Activated T-helper 1 cell treated with anti-CD3 and anti-CD28 coated beads, Interleukin-12 subunit alpha, Interleukin-12 subunit beta, Interleukin-2, Interleukin-4 antibody, amounts not matched to agents 30 ng/mL and 10 ng/mL and 1 ng/mL, durations not matched to agents 14 hours and 24 hours and 36 hours (primary cell): ENCODE data around the gene CFAP74. TPM values are rescaled to one million over a fixed set of nuclear protein-coding genes. Genes with fewer than 3 reads are reported as not detected.

Source experiments
- DNase-seq: peaks from one replicate; pipeline ENCODE4 v3.0.0; 2021; ENCODE audit warnings: low spot score
- H3K27ac Mint-ChIP-seq: one replicate; pipeline ENCODE4 v1.8.0; 2021; ENCODE audit warnings: mild to moderate bottlenecking, mixed read lengths
- H3K27me3 Mint-ChIP-seq: one replicate; pipeline ENCODE4 v1.8.0; 2022; ENCODE audit warnings: mild to moderate bottlenecking, moderate library complexity, mixed read lengths; ENCODE audit not compliant: insufficient read depth
- H3K36me3 Mint-ChIP-seq: one replicate; pipeline ENCODE4 v1.8.0; 2021; ENCODE audit warnings: low read depth, mixed read lengths
- H3K4me1 Mint-ChIP-seq: one replicate; pipeline ENCODE4 v1.8.0; 2021; ENCODE audit warnings: low read depth, mixed read lengths
- H3K4me3 Mint-ChIP-seq: one replicate; pipeline ENCODE4 v1.8.0; 2021; ENCODE audit warnings: mild to moderate bottlenecking, moderate library complexity, mixed read lengths
- H3K9me3 Mint-ChIP-seq: one replicate; pipeline ENCODE4 v1.8.0; 2021; ENCODE audit warnings: mixed read lengths
- intact Hi-C: fragments of 100-400 bp; cut with micrococcal nuclease; formaldehyde crosslinking; loops from one replicate; pipeline ENCODE4 v1.15.1; 2024
- total RNA-seq: library from RNA; stranded (reverse); gene quantifications from 2 replicates; pipeline ENCODE4 v1.2.3, GENCODE V29; 2022

Gene CFAP74
- total RNA-seq, 1 donor from 2014 or later = not detected

DNA sequence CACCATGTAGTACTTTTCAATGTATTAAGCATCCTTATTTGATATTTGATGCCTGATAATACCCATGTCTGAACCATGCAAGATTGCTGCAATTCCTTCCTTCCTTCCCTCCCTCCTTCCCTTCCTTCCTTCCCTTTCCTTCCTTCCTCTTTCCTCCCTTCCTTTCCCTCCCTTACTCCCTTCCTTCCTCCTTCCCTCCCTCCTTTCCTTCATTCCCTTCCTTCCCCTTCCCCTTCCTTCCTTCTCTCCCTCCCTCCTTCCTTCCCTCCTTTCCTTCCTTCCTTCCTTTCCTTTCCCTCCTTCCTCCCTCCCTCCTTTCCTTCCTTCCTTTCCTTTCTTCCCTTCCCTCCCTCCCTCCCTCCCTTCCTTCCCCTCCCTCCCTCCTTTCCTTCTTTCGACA lies 54.8 kb downstream of the CFAP74 start:
- intact Hi-C loops = no loop called here
- peaks cover 13% of the 10 kb centered on the region for H3K9me3 Mint-ChIP-seq

DNA sequence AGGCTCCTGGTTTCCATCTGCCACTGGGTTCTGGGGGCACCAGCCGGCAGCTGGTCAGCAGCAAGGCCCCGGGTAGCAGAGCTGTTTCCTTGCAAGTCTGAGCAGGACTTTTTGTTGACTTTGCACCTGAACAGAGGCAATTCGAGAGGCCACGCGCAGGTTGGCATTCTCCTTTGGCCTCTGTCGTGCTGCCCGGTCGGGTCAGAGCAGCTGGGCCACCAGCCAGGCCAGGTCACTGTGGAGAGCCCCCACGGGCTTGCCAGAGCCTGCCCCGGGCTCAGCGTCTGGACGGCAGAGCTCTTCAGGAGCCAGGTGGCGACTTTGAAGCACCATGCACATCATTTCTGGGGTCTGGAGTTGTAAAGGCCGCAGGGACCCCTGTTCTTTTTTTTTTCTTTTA lies 56.1 kb downstream of the CFAP74 start:
- peaks cover 13% of the 10 kb centered on the region for H3K9me3 Mint-ChIP-seq
- DNase-seq = no peak
- no peak overlapping the region for H3K27ac Mint-ChIP-seq
- intact Hi-C loops = no loop called here
- H3K4me1 Mint-ChIP-seq = no peaks in the 10 kb centered on the region
- peaks cover 2% of the 10 kb centered on the region for H3K27me3 Mint-ChIP-seq
- H3K36me3 Mint-ChIP-seq = no peaks in the 10 kb centered on the region
- H3K4me3 Mint-ChIP-seq = no peak overlapping the region

More for the DNA sequence above, 54.8 kb downstream of the CFAP74 start:
- no peaks in the 10 kb centered on the region for H3K36me3 Mint-ChIP-seq
- H3K4me3 Mint-ChIP-seq = no peak overlapping the region
- no peak for DNase-seq
- H3K27me3 Mint-ChIP-seq = peaks cover 2% of the 10 kb centered on the region
- H3K4me1 Mint-ChIP-seq = no peaks in the 10 kb centered on the region
- H3K27ac Mint-ChIP-seq = no peak overlapping the region

DNA sequence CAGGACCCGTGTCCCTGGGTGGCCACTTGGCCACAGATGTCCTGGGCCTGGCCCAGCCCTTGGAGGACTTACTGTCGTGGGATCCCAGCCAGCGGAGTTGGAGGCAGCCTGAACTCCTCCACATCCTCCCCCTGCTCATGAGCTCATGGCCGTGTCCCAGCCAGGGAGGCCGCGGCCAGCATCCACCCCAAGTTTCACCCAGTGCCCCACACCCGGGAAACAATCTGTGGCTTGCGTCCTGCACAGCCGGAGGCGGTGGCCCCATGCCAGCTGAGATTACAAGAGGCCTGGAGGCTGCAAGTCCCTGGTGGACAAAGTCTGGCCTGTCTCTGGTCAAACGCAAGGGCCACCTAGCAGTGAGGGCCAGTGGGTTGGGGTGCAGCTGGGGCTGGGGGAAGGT lies 57.0 kb downstream of the CFAP74 start:
- Mint-ChIP-seq H3K4me3 (no peak overlapping the region), H3K27ac (no peak overlapping the region), H3K36me3 (no peaks in the 10 kb centered on the region), H3K4me1 (no peaks in the 10 kb centered on the region), H3K9me3 (peaks cover 10% of the 10 kb centered on the region), H3K27me3 (no peaks in the 10 kb centered on the region)
- no peak for DNase-seq
- intact Hi-C loops = no loop called here

DNA sequence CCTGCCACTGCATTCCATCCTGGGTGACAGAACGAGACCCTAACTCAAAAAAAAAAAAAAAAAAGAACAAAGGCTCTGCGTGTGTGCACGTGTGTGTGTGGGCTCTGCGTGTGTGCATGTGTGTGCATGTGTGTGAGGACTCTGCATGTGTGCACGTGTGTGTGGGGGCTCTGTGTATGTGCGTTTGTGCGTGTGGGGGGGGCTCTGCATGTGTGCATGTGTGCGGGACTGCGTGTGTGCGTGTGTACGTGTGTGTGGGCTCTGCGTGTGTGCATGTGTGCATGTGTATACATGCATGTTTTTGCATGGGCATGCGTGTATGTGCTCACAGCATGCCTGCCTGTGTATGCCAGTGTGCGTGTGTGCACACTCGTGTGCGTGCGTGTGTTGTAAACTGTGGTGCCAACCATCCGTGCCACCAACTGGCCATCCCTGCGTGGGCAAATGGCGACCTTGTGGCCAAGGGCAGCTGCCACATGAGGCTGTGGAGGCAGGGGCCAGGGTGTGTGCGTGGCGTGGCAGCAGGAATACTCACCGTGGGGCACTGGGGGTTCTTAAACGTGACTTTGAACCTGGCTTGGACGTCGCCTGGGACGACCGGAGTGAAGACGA lies 57.7 kb downstream of the CFAP74 start:
- Mint-ChIP-seq H3K27me3 (no peaks in the 10 kb centered on the region), H3K9me3 (peaks cover 4% of the 10 kb centered on the region), H3K4me3 (no peak overlapping the region), H3K27ac (no peak overlapping the region), H3K4me1 (no peaks in the 10 kb centered on the region), H3K36me3 (no peaks in the 10 kb centered on the region)
- intact Hi-C loops = no loop called here
- no peak for DNase-seq

DNA sequence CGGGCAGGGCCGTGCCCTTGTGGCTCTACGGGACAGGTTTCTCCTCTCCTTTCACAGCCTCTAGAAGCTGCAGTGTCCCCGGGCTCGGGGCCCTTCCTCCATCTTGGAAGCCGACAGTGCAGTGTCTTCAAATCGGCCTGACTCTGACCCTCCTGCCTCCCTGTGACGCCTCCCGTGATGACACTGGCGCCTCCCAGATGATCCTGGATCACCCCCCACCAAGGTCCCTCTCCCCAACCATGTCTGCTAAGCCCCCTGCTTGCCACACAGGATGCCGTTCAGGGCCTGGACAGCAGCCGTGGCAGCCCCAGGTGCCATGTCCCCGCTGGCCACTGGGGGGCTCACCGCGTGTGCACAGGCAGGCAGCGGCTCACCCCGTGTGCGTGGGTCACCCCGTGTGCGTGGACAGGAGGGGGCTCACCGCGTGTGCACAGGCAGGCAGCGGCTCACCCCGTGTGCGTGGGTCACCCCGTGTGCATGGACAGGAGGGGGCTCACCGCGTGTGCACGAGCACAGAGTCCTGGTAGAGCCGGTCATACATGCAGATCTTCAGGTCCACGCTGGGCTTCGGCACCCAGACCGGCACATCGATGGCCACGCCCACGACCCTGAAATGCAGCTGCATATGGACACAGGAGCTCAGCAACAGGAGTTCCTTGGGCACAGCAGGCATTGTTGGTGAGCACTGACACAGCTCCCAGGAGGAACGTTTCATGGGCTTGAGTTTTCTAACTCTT lies 59.6 kb downstream of the CFAP74 start:
- H3K9me3 Mint-ChIP-seq = no peaks in the 10 kb centered on the region
- H3K4me3 Mint-ChIP-seq = no peak overlapping the region
- H3K27me3 Mint-ChIP-seq = no peaks in the 10 kb centered on the region
- no peaks in the 10 kb centered on the region for H3K4me1 Mint-ChIP-seq
- no peaks in the 10 kb centered on the region for H3K36me3 Mint-ChIP-seq
- DNase-seq = peak; percentile 24
- H3K27ac Mint-ChIP-seq = no peak overlapping the region
- intact Hi-C loops = loop anchor here (5.0 kb wide), 1 partner anchor 103 kb away; no protein-coding TSS in a partner anchor

DNA sequence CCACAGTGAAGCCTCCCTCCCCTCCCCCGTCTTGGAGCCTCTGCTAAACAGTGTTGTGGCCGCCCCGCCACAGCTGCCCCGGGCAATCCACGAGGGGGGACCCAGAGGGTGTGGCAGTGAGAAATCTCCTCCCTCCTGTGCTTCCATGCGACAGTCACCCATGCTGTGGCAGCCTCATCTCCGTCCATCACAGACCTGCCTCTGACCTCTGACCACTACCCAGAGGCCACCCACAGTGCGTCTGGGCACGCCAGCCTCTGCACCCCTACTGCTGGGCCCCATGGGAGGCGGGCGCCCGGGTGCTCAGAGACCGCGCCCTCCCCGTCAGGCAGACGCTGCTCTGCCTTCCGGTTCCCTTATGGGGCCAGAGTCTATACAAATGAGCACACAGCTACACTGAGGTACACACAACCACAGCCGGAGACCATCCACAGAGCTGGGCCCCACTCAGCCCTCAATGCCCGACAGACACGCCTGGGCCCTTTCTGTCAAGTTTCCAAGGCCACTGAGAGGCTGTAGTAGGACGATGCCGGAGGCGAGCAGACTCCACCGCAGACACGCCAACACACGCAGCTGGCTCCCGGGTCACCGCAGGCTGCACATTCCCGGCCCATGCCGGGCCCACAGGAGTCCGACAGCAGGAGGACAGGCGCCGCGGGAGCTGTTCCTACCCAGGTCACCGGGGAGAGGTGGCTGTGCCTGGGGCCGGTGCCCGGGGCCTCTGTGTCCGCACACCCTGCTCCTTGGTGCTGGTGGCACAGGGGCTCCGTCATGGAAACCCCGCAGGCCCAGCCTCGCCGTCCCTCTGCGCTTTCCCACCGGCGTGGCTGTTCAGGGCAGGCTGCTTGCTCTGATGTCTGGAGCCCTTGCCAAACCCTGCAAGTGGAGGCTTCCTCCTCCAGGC lies 60.6 kb downstream of the CFAP74 start:
- H3K36me3 Mint-ChIP-seq = no peaks in the 10 kb centered on the region
- no peaks in the 10 kb centered on the region for H3K4me1 Mint-ChIP-seq
- H3K27ac Mint-ChIP-seq = no peak overlapping the region
- H3K27me3 Mint-ChIP-seq = no peaks in the 10 kb centered on the region
- H3K9me3 Mint-ChIP-seq = no peaks in the 10 kb centered on the region
- DNase-seq = no peak
- intact Hi-C loops = loop anchor here (5.0 kb wide), 1 partner anchor 104 kb away; no protein-coding TSS in a partner anchor
- no peak overlapping the region for H3K4me3 Mint-ChIP-seq

DNA sequence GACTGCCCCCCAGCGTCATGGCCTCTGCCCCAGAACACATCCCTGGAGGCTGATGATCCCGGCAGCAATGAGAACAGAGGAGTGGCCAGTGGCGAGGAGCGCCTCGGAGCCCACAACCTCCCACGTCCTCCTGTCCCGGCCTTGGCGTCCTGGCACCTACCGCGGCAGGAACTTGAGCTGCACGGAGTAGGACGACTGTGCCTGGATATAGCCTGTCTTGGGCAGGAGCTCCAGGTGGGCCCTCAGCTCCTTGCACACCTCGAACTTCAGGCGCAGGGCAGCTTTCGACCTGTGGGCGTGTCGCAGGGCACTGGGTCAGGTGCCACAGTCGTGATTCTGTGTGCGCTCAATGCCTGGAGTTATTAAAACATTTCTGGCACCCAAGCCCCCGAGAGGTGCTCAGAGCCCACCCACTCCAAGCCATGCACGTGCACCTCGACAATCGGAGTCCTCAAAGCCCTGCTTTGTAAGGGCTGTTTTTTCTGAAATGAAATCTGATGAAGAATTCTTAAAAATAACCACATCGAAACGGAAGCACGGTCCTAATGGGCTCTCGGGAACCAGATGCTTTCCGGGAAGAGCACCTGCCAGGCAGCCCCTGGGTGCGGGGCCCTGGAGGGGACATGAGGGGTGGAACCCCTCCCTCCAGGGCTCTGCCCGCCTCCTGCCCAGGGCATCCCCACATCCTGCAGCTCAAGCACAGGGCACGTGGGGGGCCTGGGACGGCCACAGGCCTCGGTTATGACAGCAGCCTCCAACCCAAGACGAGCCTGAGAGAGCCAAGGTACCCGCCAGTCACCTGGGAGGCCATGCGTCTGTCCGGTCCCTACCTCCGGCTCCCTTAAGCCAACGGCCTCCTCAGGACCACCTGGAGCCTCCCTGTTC lies 61.5 kb downstream of the CFAP74 start:
- Mint-ChIP-seq H3K27me3 (no peaks in the 10 kb centered on the region), H3K4me3 (no peak overlapping the region), H3K9me3 (no peaks in the 10 kb centered on the region), H3K4me1 (no peaks in the 10 kb centered on the region), H3K27ac (no peak overlapping the region), H3K36me3 (no peaks in the 10 kb centered on the region)
- intact Hi-C loops = loop anchor here (5.0 kb wide), 1 partner anchor 105 kb away; no protein-coding TSS in a partner anchor
- DNase-seq = no peak

DNA sequence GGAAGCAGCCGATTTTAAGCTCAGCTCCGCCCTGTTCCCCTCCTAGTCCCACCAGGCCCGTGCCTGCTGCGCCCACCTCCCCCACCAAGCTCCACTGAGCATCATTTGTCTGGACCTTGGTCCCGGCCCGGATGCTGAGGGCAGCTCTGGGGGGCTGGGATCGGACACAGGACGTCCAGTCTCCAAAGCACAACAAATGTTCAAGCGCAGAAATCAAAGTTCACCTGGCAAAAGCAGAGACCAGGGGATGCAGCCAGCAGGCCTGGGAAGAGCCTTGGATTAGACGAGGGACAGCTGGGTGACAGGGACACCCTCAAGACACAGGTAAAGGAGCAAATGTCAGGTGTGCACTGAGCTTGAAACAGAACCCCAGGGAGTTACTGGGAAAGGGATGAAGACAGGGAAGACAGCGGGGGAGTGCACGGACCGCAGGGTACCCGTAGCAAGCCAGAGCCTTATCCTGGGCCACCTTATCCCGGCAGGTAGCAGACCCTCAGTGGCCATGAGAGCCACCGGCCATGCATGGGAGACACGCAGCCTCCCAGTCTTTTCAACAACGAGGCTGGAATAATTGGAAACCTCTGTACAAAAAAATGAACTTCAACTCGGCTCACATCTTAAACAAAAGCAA lies 62.3 kb downstream of the CFAP74 start:
- no peaks in the 10 kb centered on the region for H3K9me3 Mint-ChIP-seq
- no peaks in the 10 kb centered on the region for H3K36me3 Mint-ChIP-seq
- H3K27me3 Mint-ChIP-seq = no peaks in the 10 kb centered on the region
- no peak overlapping the region for H3K4me3 Mint-ChIP-seq
- H3K4me1 Mint-ChIP-seq = no peaks in the 10 kb centered on the region
- intact Hi-C loops = loop anchor here (5.0 kb wide), 1 partner anchor 106 kb away; no protein-coding TSS in a partner anchor
- H3K27ac Mint-ChIP-seq = no peak overlapping the region
- no peak for DNase-seq

DNA sequence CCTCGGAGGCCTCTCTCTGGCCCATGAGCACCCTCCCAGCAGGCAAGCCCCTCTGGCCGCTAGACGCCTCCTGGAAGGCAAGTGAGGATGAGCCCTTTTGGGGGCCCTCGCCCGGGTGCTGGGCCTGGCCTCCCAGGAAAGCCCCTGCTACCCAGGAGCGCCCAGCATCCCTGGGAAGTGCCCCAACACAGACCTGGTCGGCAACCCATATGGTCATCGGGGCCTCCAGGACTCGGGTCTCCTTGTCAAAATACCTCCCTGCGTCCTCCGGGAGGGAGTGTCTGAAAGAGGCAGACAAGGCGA lies 63.5 kb downstream of the CFAP74 start:
- Mint-ChIP-seq H3K27me3 (no peaks in the 10 kb centered on the region), H3K4me1 (no peaks in the 10 kb centered on the region), H3K9me3 (peaks cover 7% of the 10 kb centered on the region), H3K36me3 (no peaks in the 10 kb centered on the region), H3K27ac (no peak overlapping the region), H3K4me3 (no peak overlapping the region)
- intact Hi-C loops = loop anchor here (5.0 kb wide), 1 partner anchor 107 kb away; no protein-coding TSS in a partner anchor
- no peak for DNase-seq

DNA sequence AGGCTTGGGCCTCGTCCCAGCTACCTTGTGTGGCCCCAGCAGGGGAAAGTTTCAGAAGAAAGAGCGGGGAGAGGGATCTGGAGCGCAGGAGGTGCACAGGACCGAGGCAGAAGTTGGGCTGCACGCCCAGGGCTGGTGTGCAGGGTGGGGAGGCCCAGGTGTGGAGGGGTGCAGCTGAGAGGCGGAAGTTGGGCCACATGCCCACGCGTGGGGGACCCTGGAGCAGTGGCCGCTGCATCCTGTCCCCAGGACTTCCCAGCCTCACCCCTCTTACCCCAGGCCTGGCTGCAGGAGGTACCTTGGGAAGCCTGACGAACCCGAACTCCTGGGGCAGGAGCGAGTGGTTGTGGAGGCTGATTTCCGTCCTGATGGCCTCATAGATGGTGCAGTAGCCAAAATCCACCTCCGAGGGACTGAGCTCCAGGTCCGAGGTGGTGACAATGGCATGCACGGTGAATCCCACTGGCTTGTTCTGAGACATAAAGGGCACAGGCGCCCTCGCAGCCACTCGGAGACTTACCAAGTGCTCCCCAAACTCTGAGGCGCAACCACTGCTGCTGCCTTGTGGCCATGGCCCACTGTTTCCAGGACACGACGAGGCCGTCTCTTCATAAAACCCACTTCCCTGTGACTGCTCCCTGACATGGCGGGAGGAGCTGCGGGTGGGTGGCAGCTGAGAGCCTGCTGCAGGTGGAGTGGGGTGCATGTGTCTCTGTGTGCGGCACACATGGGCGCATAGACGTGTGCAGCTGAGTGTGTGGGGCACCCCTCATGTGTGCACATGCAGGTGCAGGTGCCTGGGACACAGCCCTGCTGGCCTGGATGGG lies 64.1 kb downstream of the CFAP74 start:
- DNase-seq = no peak
- Mint-ChIP-seq H3K4me1 (no peaks in the 10 kb centered on the region), H3K9me3 (peaks cover 13% of the 10 kb centered on the region), H3K27me3 (no peaks in the 10 kb centered on the region), H3K36me3 (no peaks in the 10 kb centered on the region), H3K4me3 (no peak overlapping the region), H3K27ac (no peak overlapping the region)
- intact Hi-C loops = loop anchor here (5.0 kb wide), 1 partner anchor 108 kb away; no protein-coding TSS in a partner anchor

DNA sequence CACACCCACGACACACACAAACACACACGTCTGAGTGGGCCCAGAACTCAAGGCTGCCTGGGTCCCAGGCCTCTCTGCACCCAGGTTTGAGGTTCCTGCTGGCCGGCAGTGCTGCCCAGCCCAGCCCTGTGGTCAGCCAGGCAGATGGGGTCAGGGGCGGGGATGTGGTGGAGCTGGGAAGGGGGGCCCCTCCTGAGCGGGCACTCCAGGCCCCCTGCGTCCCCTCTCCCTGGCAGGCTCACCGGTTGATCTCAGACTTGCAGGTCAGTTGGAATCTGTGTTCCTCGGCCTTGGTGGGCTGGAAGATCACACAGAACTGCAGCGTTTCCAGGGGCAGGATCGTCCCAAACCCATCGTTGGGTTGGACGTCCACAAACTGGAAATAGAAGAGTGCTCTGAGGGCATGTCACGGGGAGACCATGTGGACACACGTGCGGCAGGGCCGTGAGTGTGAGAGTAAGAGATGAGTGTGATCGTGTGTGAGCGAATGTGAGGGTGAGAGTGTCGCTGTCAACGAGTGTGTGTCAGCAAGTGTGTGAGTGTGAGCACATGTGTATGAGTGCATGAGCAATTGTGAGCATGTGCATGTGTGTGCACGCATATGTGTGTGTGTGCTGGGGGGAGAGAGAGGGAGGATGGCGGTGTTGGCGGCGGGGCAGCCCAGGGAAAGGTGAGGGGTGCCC lies 64.8 kb downstream of the CFAP74 start:
- intact Hi-C loops = no loop called here
- no peaks in the 10 kb centered on the region for H3K4me1 Mint-ChIP-seq
- no peak overlapping the region for H3K4me3 Mint-ChIP-seq
- H3K27ac Mint-ChIP-seq = no peak overlapping the region
- H3K27me3 Mint-ChIP-seq = no peaks in the 10 kb centered on the region
- no peak for DNase-seq
- H3K9me3 Mint-ChIP-seq = peaks cover 20% of the 10 kb centered on the region
- H3K36me3 Mint-ChIP-seq = no peaks in the 10 kb centered on the region
